Neutrophil (primary cell): ENCODE results near the gene ZNF618.

Experiments
- H3K27ac ChIP-seq: fragments of 200-600 bp; sonication (generic); 2 replicates; pipeline ENCODE4 v1.5.1; 2016; ENCODE audit warnings: mild to moderate bottlenecking, moderate library complexity
- H3K27me3 ChIP-seq: fragments of 200-600 bp; sonication (generic); 2 replicates; pipeline ENCODE4 v1.6.0; 2016; ENCODE audit warnings: mild to moderate bottlenecking
- H3K36me3 ChIP-seq: fragments of 200-600 bp; sonication (generic); 2 replicates; pipeline ENCODE4 v1.5.1; 2017
- H3K4me1 ChIP-seq, 2 experiments: fragments of 200-600 bp in 1 of 2; sonication (generic) in 1 of 2; 1 replicate in 1 of 2; 2 replicates in 1 of 2; pipeline versions ENCODE4 v1.5.1 to v1.6.1; 2013 to 2016; ENCODE audit warnings: low read depth in 1 of 2, low read length in 1 of 2, mild to moderate bottlenecking in 1 of 2, moderate library complexity in 1 of 2; ENCODE audit not compliant: control insufficient read depth in 1 of 2, insufficient read depth in 1 of 2
- H3K4me3 ChIP-seq, 2 experiments: fragments of 200-600 bp in 1 of 2; sonication (generic) in 1 of 2; 1 replicate in 1 of 2; 2 replicates in 1 of 2; pipeline ENCODE4 v1.5.1; 2013 to 2016; ENCODE audit warnings: low read depth in 1 of 2, low read length in 1 of 2, mild to moderate bottlenecking in 1 of 2, moderate library complexity in 1 of 2
- H3K9me3 ChIP-seq: fragments of 200-600 bp; sonication (generic); 2 replicates; pipeline ENCODE4 v1.5.1; 2016
- TF ChIP-seq, protein P1 (sequence below): fragments of 200-600 bp; sonication (generic); IDR thresholded peaks from 2 replicates; pipeline ENCODE4 v1.5.1; 2016; ENCODE audit warnings: antibody characterized with exemption

Gene ZNF618

DNA sequence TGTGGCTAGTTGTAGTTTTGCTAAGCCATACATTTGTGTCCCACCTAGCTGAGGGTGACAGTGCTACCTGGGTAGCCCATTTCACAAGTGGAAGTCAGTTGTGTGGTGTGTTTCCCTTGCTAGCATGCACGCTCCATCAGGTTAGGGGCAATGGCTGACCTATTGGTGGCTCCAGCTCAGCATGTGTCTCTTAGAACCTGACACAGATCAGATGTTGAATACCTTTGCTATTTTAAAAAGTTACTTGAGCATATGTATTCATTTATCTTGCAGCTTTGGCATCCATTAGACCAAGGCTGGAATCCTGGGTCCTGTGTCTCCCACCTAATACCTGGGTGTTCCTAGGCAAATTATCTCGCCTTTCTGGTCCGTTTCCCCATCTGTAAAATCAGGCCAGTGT is 44.8 kb downstream of the ZNF618 start:
- Histone ChIP-seq H3K36me3 (no peaks in the 10 kb centered on the region), H3K27ac (no peak overlapping the region), H3K27me3 (no peaks in the 10 kb centered on the region), H3K9me3 (no peaks in the 10 kb centered on the region), H3K4me1 (no peaks in the 10 kb centered on the region), H3K4me3 (no peak overlapping the region)
- TF ChIP-seq, protein P1, sequence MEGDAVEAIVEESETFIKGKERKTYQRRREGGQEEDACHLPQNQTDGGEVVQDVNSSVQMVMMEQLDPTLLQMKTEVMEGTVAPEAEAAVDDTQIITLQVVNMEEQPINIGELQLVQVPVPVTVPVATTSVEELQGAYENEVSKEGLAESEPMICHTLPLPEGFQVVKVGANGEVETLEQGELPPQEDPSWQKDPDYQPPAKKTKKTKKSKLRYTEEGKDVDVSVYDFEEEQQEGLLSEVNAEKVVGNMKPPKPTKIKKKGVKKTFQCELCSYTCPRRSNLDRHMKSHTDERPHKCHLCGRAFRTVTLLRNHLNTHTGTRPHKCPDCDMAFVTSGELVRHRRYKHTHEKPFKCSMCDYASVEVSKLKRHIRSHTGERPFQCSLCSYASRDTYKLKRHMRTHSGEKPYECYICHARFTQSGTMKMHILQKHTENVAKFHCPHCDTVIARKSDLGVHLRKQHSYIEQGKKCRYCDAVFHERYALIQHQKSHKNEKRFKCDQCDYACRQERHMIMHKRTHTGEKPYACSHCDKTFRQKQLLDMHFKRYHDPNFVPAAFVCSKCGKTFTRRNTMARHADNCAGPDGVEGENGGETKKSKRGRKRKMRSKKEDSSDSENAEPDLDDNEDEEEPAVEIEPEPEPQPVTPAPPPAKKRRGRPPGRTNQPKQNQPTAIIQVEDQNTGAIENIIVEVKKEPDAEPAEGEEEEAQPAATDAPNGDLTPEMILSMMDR, result no peak

DNA sequence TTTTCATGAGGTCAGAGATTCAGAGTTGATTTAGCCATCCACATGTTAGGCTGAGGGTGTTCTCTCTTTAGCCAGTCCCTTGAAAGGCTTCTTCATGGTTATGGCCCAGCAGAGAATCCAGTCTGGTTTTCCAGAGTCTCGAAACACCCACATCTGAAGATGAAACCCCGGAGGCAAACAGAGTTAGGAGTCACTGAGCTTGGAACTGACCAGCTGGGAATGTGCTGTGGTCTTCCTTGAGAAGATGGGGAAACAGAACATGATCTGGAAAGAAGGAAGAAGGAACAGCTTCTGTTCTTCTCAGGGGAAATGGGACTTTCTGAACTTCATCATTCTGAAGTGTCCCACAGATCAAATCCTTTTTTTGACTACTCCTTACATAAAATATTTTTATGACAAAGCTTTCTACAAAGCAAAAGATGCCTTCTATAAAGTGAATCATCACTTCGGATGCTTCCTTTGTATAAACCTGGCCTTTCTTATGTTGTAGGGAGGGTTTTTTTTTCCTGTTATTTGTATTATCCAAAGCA is 45.4 kb downstream of the ZNF618 start:
- no peak overlapping the region for H3K4me3 ChIP-seq
- TF ChIP-seq, protein P1, result no peak
- H3K27ac ChIP-seq, result no peak overlapping the region
- no peaks in the 10 kb centered on the region for H3K9me3 ChIP-seq
- no peaks in the 10 kb centered on the region for H3K27me3 ChIP-seq
- no peaks in the 10 kb centered on the region for H3K4me1 ChIP-seq
- no peaks in the 10 kb centered on the region for H3K36me3 ChIP-seq

DNA sequence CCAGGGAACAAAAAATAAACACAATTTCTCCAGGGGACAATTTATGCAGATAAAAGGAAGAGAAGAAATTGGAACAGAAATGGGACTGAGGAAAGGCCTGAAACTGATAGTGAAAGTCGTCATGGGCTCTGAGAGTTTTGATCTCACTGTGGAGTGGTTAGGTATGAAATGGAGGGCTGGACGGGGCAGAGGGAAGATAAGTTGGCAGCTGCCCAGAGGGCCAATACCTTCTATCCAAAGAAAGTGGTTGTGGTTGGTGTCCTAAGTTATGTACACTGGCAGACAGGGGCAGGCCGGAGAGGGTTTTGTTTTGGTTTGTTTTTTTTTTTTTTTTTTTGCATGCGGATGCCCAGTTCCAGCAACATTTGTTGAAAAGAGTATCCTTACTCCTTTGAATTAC is 46.1 kb downstream of the ZNF618 start:
- no peaks in the 10 kb centered on the region for H3K9me3 ChIP-seq
- H3K4me1 ChIP-seq, result no peaks in the 10 kb centered on the region
- no peaks in the 10 kb centered on the region for H3K27me3 ChIP-seq
- H3K27ac ChIP-seq, result no peak overlapping the region
- TF ChIP-seq, protein P1, result no peak
- no peak overlapping the region for H3K4me3 ChIP-seq
- no peaks in the 10 kb centered on the region for H3K36me3 ChIP-seq

DNA sequence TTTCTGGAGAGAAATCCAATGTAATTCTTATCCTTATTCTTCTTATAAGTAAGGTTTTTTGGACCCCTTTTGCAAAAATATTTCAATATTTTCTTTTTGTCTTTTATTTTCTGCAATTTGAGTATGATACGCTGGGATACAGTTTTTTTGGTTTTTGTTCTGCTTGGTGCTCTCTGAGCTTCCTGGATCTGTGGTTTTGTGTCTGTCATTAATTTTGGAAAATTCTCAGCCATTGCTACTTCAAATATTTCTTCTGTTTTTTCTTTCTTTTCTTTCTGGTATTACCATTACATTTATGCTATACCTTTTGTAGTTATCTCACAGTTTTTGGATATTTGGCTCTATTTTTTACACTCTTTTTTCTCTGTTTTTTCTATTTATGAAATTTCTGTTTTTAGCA is 50.1 kb downstream of the ZNF618 start:
- no peaks in the 10 kb centered on the region for H3K9me3 ChIP-seq
- H3K4me3 ChIP-seq, result no peak overlapping the region
- H3K36me3 ChIP-seq, result no peaks in the 10 kb centered on the region
- H3K27me3 ChIP-seq, result no peaks in the 10 kb centered on the region
- TF ChIP-seq, protein P1, result no peak
- H3K4me1 ChIP-seq, result no peaks in the 10 kb centered on the region
- no peak overlapping the region for H3K27ac ChIP-seq

DNA sequence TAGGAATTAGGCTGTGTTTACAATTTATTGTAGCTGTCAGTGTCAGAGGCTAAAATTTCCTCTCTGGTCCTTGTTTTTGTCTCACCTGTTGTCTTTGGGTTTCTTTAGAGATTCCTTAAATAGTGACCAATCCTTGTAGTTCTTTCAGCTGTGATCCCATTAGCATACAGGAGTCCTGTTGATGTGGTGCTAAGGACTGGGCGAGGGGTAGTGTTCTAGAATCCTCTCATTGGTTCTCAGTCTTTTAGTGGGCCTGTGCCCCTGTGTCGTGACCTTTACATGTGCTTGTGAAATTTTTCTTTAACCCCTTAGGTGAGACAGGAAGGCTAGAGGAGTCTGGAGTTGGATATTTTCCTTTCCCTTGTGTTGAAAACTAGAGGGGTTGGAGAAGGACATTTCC is 51.2 kb downstream of the ZNF618 start:
- no peaks in the 10 kb centered on the region for H3K36me3 ChIP-seq
- H3K27me3 ChIP-seq, result no peaks in the 10 kb centered on the region
- H3K9me3 ChIP-seq, result no peaks in the 10 kb centered on the region
- no peak overlapping the region for H3K27ac ChIP-seq
- TF ChIP-seq, protein P1, result no peak
- no peak overlapping the region for H3K4me3 ChIP-seq
- no peaks in the 10 kb centered on the region for H3K4me1 ChIP-seq

DNA sequence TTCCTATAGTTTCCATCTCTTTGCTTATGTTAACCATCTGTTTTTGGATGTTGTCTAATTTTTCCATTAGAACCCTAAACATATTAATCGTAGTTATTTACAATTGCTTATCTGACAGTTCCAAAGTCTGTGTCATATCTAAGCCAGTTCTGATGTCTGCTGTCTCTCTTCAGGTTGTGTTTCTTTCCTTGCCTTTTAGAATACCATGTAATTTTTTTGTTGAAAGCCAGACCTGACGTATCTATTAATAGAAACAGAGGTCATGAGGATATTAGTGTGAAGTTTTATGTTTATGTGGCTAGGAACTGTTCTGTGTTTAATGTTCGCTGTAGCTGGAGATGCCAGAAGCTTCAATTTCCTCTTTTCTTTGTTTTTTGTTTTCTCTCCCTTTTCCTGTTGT is 52.2 kb downstream of the ZNF618 start:
- TF ChIP-seq, protein P1, result no peak
- Histone ChIP-seq H3K4me1 (no peaks in the 10 kb centered on the region), H3K9me3 (no peaks in the 10 kb centered on the region), H3K36me3 (no peaks in the 10 kb centered on the region), H3K4me3 (no peak overlapping the region), H3K27me3 (no peaks in the 10 kb centered on the region), H3K27ac (no peak overlapping the region)
